SKM-1 (cell line): ENCODE measurements around the gene ACTR1A.

Source experiments
- DNase-seq: peaks from one replicate; lab custom pipeline; 2025; ENCODE audit not compliant: unreplicated experiment; lab: John Stamatoyannopoulos, UW

Gene ACTR1A

GRCh38 chr10:102485093-102485784 is 17.3 kb downstream of the ACTR1A start:
- no peak for DNase-seq

DNA sequence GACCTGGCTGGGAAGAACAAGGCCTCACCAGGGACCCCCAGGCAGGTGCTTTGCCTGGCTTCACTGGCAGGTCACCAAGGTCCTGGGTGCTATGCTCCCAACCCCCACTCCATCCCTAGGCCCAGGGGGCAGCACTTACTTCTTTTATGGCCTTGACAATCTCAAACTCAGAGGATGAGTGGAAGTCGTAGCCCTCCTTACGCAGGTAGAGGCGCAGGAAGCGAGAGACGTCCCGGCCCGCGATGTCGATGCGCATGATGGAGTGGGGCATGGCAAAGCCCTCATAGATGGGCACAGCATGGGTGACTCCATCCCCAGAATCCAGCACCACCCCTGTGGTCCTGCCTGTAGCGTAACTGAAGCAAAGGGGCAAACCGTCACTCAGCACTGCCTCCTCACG is 18.5 kb downstream of the ACTR1A start:
- no peak for DNase-seq

DNA sequence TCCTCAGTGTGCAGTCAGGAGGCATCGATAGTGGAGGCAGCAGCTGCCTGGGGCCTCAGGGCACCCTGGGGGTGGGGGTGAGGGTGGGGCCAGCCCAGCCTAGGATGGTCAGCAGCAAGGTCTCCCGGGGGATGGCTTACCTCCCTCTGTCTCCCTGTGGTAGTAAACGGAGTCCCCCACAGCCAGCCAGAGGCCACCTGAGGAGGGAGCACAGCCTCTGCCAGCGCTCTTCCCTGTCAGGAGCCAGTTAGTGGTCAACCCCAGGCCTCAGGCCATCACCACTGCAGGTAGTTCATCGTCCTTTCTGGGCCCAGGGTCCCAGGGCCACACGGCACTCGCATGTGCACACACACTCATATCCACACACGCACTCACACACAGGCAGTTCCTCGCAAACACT is 22.1 kb downstream of the ACTR1A start:
- no peak for DNase-seq

DNA sequence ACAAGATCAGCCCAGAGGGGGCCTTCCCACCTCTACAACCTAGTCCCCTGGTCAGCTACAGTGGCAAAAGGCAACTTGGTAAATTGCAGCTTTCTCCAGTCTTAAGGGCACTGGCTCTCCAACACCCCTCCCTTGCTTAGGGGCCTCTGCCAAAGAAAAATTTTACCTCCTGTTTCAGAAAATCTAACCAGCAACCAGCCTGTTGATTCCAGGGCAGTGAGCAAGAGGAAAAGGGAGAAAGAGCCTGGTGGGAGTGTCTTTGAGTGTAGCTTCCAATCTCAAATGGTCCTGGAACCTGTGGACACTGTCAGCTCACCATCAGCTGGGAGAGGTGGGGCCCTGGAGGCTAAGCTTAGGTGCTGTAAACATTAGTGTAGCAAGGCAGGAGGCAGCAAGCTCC is 22.9 kb downstream of the ACTR1A start:
- no peak for DNase-seq

- no peak for DNase-seq
These were observed 25.9 kb downstream of the ACTR1A start for GRCh38 chr10:102476466-102477141.

GRCh38 chr10:102475451-102476040 is 27.0 kb downstream of the ACTR1A start:
- no peak for DNase-seq

DNA sequence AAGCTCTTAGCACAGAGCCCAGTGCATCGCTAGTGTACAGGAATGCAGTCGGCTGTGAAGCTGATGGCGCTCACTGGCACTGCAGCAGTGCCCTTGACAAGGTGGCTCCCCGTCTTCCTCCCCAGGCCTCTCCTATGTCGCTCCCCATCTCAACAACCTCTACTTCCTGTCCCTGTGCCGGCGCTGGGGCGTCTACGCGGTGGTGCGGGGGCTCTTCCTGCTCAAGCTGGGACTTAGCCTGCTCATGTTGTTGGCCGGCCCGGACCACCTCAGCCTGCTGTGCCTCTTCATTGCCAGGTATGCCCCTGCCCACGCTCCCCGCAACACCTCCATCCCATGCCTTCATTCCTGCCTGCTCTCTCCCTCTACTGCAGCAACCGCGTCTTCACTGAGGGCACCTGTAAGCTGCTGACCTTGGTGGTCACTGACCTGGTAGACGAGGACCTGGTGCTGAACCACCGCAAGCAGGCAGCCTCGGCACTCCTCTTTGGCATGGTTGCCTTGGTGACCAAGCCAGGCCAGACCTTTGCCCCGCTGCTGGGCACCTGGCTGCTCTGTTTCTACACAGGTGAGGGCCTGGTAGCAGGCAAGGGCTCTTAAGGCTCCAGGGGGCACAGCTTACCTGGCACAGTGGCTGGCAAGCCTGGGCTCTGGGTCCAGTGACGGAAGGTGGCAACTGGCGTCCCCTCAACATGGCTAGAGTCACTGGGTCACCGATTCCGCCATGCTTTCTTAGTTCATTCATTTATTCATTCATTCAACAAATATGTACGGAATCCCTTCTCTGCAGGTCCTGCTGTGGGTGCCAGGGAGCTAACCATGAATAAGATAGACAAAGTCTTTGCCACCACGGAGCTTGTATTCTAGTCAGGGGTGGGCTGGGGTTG is 28.8 kb downstream of the ACTR1A start:
- DNase-seq = no peak

- no peak for DNase-seq
These were observed 31.6 kb downstream of the ACTR1A start for GRCh38 chr10:102470579-102471546.

DNA sequence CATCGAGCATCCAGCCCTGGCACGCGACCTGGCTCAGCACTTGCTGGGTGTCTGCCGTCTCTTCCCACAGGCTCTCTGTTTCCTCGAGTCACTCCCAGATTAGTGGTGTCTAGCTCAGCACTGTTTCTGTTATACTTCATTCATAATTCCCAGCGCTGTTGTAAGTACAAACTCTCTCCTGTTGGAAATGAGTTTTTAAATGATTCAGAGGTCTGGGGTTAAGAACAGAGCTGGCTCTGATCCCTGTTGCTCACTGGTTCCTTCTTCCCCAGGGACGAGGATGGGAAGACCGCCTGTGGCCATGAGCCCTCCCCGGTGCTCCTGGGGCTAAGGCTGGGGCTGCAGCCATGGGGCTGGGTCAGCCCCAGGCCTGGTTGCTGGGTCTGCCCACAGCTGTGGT is 33.8 kb downstream of the ACTR1A start:
- no peak for DNase-seq

DNA sequence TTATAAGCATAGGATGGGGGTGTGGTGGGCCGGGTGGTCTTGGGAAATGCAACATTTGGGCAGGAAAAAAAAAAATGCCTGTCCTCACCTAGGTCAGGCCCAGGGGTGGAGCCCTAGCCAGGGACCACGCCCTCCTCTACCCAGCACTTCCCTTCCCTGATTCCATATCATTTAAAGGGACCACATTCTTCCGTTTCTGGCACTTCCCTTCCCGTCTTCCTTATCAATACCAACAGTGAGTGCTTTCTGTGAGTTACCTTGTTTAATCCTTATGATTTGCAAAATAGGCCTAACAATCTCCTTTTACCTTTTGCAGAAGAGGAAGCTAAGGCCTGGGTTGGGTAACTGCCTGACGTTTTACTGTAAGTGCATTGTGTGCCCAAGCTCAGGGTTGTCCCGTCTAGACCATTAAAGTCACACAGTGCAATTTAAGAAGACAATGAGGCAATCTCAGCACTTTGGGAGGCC is 34.5 kb downstream of the ACTR1A start:
- DNase-seq = peak; percentile 87

DNA sequence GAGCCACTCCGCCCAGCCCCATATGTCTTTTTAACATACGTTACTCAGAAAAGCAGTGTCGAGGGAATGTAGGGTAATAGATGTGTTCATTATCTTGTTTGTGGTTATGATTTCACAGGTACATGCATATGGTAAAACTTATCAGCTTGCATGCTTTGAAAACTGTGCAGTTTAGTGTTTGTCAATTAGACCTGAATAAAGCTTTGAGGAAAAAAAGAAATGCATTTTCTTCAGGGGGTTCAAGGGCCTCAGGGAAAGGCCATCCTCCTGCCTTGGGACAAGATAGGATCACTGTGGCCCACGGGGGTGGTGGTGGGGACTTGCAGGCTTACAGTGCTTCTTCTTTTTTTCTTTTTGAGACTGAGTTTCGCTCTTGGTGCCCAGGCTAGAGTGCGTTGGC is 35.2 kb downstream of the ACTR1A start:
- no peak for DNase-seq

- DNase-seq = no peak
These were observed 37.0 kb downstream of the ACTR1A start for GRCh38 chr10:102465466-102465865.

DNA sequence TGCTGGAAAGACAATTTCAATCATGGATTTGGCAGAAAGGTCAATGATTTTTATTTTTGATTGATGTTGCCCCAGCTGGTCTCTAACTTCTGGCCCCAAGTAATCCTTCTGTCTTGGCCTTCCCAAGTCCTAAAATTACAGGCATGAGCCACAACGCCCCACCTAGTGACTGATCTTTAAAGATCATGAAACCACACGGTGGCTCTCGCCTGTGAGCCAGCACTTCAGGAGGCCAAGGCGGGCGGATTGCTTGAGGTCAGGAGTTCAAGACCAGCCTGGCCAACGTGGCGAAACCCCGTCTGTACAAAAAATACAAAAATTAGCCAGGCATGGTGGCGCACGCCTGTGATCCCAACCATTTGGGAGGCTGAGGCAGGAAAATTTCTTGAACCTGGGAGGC is 38.5 kb downstream of the ACTR1A start:
- DNase-seq = no peak

DNA sequence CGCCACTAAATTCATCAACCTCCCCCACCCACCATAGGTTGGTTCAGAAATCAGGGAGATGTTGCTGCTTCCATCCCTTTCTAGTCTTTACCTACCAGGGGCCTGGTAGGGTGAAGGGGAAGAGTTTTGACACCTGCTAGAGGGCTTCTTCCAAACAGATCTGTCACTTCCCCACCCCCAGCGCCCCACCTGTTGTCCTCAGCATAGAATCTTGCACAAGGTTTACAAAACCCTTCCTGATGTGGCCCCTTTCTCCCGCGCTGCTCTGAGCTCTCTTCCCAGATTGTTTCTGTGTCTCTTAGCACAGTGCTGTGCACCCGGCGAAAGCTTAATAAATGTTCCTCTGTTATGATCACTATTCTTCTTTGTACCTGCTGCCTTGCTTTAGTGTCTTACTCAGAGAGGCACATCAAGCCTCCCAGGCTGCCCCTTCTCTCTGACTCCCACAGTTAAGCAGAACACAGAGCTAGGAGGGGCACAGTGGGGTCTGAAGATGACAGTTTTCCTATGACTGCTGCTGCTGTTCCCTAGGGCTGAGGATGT is 39.9 kb downstream of the ACTR1A start:
- no peak for DNase-seq

- peak; percentile 68 for DNase-seq
These were observed 41.1 kb downstream of the ACTR1A start for GRCh38 chr10:102461187-102462054.

GRCh38 chr10:102460836-102461186 is 41.7 kb downstream of the ACTR1A start:
- DNase-seq = no peak

DNA sequence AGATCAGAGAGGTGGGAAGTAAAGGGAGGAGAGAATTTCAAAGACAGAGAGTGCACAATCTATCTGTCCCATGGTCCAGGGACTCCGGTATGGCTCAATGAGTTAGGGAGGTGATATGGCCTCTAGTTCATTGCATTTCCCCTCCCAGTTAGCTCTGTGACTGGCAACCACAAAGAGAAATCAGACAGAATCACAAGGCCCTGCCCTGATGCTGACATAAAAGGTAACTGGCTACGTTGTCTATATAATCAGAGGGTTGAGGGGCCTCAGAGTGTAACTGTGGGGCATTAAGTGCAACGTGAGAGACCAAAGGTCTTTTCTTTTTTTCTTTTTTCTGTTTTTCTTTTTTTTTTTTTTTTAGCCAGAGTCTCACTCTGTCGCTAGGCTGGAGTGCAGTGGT is 43.9 kb downstream of the ACTR1A start:
- DNase-seq = no peak

GRCh38 chr10:102457591-102458150 is 44.8 kb downstream of the ACTR1A start:
- DNase-seq = no peak
